EL (cell line): Measurements from ENCODE around the gene C1QTNF5.
A peak's percentile ranks its signal among the peaks of the same experiment; 100 is the strongest.

Experiments
- DNase-seq: peaks from one replicate; pipeline ENCODE4 v3.0.0-alpha.2; 2016

The C1QTNF5 gene

DNA sequence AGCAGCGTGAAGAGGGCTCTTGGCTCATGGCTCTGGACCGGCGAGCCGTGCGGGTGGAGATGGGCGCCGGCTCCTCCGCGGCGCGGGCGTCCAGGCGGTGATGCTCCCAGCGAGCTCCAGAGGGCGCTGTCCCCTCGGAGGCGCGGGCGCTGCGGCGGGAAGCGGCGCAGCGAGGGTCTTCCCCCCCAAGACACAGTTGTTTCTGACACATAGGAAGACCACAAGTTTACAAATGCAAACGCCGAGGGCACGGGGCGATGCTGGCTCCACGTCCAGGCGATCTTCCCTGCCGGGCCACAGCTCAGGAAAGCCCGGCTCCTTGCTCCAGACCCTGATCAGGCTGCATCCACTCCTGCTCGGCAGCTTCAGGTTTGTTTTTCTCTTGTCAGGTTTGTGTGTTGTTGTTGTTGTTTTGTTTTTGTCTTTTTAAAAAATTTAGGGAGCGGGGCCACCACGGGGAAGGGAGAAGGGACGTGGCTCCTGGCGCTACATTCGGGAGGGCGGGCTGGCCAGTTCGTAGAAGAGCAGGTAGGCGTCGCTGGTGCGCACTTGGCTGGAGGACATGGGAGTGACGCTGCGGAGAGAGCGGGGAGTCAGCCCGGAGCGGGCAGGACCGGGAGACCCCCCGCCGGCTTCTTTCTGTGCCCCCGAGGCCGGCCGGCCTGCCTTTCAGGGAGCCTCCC is 15.8 kb upstream of the C1QTNF5 start:
- peak; percentile 72 for DNase-seq

- DNase-seq = no peak
These were observed 14.6 kb upstream of the C1QTNF5 start for GRCh38 chr11:119355091-119355843.

- no peak for DNase-seq
These were observed 12.2 kb upstream of the C1QTNF5 start for GRCh38 chr11:119352857-119353260.

GRCh38 chr11:119351232-119351631 is 10.5 kb upstream of the C1QTNF5 start:
- no peak for DNase-seq

GRCh38 chr11:119350302-119350701 is 9.6 kb upstream of the C1QTNF5 start:
- DNase-seq = no peak

GRCh38 chr11:119347940-119348605 is 7.4 kb upstream of the C1QTNF5 start:
- DNase-seq = no peak

GRCh38 chr11:119347242-119347641 is 6.6 kb upstream of the C1QTNF5 start:
- peak; percentile 24 for DNase-seq

DNA sequence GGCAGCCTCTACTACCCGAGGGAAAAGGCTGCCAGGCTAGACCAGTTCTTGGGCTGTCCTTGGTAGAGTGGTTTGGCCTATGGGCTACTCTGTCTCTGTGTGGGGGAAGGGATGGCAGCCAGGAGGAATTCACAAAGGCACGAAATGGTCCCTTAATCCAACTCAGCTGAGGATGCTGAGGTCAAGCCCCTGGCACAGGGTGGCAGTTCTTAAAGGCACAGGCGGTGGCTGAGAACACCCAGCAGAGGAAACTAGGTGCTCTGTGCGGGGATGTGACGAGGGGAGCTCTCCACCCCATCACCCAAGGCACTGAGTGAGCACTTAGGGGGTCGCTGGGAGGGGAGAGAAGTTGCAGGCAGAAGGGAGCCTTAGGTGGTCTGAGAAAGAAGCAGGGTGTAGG is 5.9 kb upstream of the C1QTNF5 start, which contains the start of gene MFRP:
MFRP (minus strand) TSS at position 101 of the 400 bp plus-strand sequence. CDS start 192 bp downstream, outside the sequence.
- DNase-seq = no peak

GRCh38 chr11:119345685-119346084 is 5.0 kb upstream of the C1QTNF5 start:
- no peak for DNase-seq

DNA sequence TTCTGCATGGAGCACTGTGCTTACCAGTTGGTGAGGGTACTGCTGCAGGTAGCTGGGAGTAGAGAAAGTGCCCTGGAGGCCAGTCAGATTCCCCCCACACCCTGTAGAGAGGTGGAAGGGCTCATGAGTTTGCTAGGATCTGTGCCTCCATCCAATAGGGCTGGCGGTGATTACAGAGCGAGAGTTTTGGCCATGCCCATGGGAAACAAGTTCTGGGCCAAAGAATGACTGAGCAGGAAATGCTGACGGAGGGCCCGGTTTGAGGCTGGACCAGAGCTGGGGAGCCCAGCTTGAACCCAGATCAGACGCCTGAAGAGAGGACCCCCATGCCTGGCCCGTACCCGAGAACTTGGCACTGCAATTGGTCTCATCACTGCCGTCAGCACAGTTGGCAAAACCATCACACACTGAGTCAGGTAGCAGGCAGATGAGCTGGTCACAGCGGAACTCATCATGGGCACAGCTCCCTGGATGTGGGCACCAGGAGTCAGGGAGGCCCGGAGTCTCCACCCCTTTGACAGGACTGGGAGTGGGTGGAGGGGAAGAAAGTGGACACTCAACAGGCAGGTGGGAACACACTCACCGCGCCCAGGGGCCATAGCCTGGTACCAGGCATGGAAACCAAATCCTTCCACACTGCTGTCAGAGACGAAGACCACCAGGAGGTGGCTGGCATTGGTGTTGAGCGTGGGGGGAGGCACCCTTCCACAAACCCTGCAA is 3.8 kb upstream of the C1QTNF5 start:
- no peak for DNase-seq

DNA sequence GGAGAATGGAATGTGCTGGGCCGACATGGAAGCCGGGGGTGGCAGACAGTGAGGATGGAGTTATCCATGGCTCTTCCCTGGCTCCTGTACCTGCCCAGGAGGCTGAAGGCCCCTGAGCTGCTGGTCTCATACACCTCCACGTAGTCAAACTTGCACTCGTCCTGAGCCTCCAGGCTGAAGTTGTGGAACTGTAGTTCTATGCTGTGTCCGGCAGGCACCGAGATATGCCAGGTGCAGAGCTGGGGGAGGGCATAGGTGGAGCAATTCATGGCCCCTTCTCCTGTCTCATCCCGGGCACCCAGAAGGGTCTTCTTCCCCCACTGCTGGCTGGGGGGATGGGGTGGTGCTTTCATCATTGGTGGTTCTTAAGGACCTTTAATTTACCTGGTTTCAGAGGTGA is 3.0 kb upstream of the C1QTNF5 start:
- DNase-seq = no peak

DNA sequence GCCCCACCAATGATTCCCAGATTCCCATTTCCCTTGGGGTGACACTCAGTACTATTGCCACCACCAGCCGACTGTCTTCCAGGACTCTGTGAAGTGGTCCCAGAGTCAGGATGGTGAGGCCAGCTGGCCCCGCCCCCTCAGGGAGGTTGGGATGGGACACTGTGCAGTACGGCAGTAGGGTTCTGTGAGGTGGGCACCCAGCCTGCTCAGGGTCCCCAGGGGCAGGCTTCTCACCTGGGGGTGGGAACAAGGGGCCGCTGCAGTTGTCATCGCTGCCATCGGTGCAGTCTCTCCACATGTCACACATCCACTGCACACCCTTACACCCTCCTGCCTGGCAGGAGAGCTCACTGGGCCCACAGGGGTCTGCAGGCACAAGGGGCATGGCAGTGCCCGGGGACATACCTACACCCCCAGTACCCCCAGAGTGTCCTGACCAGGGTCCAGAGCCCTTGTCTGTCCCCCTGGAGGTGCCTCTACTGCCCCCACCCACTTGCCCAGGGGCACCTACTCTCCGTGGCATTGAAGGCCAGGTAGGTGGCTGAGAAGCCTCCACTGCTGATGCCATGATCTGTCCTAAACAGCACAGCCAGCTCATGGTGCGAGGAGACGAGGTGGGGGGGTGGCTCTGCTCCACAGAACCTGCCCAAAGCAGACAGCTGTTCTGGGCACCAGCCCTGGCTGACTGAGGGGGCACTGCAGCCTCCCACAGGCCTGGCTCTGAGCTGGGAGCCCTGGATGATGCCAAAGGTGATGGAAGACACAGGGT is 1.9 kb upstream of the C1QTNF5 start:
- DNase-seq = no peak

DNA sequence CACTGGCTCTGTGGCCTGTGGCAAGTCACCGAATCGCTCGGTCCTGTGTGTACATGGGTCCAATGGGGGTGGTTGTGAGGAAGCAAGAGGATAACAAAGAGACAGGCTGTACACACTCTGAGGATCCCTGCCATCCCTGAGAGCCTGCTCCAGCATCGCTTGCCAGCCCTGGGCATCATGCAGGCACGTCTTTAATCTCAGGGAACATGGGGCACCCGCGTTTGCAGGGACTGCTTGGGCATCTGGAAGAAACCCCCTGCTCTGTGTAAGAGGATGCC is 1.3 kb upstream of the C1QTNF5 start:
- no peak for DNase-seq

GRCh38 chr11:119341222-119342022 is 739 bp upstream of the C1QTNF5 start:
- no peak for DNase-seq

- DNase-seq = peak; percentile 64
These were observed 921 bp downstream of the C1QTNF5 start for GRCh38 chr11:119339589-119340334.

DNA sequence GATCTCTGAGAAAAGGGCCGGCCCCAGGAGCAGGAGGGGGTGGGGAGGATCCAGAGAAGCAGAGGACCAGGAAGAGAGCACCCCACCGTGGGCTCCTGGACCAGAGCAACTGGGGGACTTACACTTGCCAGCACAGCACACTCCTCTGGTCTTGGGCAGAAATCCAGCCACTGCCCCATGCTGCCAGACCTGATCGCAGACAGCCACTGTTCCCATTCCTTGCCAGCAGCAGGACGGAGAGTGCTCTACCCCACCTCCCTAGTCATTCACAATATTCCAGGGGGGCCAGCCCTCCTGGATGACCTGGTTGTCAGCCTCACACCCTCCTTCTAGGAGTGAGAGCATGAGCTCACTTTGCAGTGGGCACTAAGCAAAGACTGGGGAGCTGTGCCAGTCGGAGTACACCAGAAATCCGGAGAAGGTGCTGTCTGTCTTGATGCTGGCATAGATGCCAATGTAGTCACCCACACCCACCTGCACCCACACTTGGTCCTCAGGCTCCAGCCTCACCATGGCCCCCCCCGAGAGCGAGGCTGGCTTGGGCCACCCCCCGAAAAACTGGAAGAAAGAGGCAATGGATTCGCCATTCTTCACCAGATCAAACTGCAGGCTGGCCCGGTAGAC is 1.6 kb downstream of the C1QTNF5 start:
- no peak for DNase-seq

DNA sequence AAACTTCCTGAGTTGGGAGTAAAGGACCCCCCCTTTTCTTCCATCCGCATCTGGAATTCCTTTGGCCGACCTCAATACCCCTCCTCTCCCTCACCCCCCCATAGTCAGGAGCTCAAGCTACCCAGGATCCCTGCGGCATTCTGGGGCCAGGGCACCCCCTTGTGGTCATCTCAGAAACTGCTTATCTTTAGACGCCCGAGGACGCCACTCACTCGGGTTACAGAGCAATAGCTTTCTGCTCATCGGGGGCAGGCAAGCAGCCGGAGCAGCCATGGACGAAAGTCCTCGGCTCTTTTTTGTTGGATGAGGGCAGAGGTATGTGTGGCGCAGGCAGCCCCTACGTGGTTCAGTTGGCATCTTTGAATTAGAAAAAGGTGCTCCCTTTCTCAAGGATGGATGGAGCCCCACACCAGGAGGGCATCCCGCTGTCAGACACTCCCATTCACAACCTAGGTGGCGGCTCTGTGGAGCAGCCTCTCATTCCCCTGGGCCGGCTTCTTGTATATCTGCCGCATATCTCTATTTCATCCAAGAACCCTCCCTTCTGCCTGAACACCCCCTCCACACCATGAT is 2.3 kb downstream of the C1QTNF5 start:
- DNase-seq = peak; percentile 86

- DNase-seq = peak; percentile 83
These were observed 2.9 kb downstream of the C1QTNF5 start for GRCh38 chr11:119337581-119338317.

- no peak for DNase-seq
These were observed 3.8 kb downstream of the C1QTNF5 start for GRCh38 chr11:119336744-119337469.
